GM19468 (cell line): Measurements from ENCODE around the gene CDH2.
"Not testable (repeated sequence)": the region's sequence is repeated elsewhere in the genome, so short reads cannot be mapped to it uniquely, and the experiment has no call there.

ENCODE experiments used
- ATAC-seq: cut with Tn5 transposase; IDR thresholded peaks from one replicate; pipeline ENCODE4 v1.9.1; 2021; ENCODE audit warnings: mild to moderate bottlenecking, moderate library complexity, moderate number of reproducible peaks; ENCODE audit not compliant: unreplicated experiment; ENCODE audit errors: extremely low read depth

The CDH2 gene

DNA sequence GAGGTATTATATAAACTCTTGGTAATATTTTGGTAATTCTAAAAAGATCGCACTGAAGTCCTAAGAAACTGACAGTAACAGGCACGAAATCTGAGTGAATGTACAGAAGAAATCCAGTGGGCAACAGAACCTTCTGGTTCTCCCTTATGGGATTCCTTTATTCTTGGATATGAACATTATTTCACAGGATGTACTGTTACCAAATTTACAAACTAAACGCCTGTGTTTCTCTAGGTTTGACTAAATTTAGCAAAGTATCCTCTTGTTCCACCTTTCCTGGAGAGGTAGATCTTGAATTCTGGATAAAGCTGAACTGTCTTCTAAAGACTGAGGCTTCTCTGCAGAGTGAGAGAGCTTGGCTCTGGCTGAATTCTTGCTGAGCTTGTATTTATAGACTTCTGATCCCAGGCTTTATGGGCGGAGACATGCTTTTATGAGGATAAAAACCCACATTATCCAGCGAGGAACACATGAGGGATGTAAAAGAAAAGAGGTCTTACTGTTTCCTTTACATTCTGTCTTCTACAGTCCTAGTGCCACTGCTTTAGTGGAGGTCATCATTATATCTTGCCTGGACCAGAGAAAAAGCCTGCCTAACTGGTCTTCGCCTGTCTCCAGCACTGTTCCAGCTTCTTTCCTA lies 220.8 kb downstream of the CDH2 start:
- ATAC-seq = no peak

- no peak for ATAC-seq
These were observed 222.7 kb downstream of the CDH2 start for GRCh38 chr18:27954226-27954625.

DNA sequence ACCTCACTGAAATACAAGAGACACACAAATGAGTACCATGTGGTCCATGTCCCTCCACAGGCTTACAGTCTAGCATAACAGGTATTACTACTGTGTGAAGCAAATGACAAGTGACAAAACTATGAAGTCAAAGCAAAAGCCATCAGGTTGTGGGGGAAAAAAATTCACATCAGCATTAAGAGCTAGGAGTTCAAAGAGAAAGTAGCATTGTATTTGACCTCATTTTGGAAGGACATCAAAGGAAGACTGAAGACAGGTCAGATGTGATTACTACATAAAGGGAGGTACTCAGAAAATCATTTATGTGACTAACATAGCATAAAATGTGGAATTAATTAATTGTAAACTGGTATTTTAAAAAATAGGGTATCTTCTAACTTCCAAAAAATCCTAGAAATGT lies 224.2 kb downstream of the CDH2 start:
- no peak for ATAC-seq

- ATAC-seq = no peak
These were observed 226.2 kb downstream of the CDH2 start for GRCh38 chr18:27950648-27951228.

- no peak for ATAC-seq
These were observed 227.9 kb downstream of the CDH2 start for GRCh38 chr18:27948986-27949385.

GRCh38 chr18:27942706-27943105 lies 234.2 kb downstream of the CDH2 start:
- ATAC-seq = no peak

DNA sequence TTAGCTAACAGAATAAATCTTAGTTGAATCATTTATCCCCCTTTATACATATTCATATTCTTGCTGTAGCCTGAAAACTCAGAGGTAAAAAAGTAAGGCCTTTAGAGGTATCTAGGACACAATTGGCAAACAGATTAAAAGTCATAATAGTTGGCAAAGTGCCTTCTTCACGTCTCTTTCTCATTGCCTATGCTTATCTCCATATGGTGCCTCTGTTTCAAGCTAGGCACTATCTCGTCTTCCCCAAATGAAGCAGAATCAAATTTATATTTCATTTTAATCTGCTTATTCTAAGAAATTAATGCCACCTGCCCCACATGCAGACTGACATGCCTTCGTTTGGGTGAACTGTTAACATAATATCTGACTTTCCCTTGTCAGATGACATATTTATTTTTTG lies 245.4 kb downstream of the CDH2 start:
- no peak for ATAC-seq

GRCh38 chr18:27922780-27923179 lies 254.2 kb downstream of the CDH2 start:
- no peak for ATAC-seq

GRCh38 chr18:27921904-27922751 lies 254.8 kb downstream of the CDH2 start:
- ATAC-seq = no peak

DNA sequence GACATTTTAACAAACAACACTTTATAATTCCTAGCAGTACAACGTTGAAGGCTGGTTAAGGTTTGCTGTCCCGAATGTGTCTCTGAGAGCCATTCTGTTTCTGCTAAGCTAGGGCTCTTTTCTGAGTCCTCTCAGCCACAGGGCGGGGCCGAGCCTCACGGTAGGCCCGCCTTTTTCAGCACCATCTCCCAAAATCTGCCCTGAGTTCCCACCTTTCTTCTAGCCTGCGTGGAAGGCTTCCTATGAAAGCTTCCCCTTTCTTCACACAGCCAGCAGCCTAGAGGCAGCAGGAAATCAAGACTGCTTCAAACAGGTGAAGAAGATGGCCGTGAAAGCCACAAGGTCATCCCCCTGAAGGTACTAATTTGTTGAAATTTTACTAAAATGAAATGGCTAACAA lies 255.5 kb downstream of the CDH2 start:
- no peak for ATAC-seq

DNA sequence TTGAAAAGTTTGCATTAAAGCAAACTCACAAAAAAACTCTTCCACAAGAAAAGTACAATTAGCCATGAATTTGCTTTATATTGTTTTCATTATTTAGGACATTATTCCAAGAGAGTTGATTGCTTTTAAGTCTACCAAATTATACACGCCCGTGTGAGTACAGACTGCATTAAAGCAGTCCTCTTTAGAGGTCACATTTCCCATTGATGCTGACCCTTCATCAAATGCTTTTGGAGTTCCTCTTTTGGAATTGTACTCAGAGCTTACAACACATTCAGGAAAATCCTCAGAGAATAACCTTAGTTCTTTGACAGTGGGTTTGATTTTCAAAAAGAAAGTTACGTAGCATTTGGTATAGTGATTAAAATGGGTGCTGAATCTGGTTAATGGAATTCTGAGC lies 256.1 kb downstream of the CDH2 start:
- no peak for ATAC-seq

DNA sequence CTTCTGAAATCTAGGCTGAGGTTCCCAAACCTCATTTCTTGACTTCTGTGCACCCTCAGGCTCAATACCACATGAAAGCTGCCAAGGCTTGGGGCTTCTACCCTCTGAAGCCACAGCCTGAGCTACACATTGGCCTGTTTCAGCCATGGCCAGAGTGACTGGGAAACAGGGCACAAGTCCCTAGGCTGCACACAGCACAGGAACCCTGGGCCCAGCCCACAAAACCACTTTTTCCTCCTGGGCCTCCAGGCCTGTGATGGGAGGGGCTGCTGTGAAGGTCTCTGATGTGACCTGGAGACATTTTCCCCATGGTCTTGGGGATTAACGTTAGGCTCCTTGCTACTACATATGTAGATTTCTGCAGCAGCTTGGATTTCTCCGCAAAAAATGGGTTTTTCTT lies 270.7 kb downstream of the CDH2 start:
- not testable (repeated sequence) for ATAC-seq

GRCh38 chr18:27903906-27904305 lies 273.0 kb downstream of the CDH2 start:
- ATAC-seq = no peak

DNA sequence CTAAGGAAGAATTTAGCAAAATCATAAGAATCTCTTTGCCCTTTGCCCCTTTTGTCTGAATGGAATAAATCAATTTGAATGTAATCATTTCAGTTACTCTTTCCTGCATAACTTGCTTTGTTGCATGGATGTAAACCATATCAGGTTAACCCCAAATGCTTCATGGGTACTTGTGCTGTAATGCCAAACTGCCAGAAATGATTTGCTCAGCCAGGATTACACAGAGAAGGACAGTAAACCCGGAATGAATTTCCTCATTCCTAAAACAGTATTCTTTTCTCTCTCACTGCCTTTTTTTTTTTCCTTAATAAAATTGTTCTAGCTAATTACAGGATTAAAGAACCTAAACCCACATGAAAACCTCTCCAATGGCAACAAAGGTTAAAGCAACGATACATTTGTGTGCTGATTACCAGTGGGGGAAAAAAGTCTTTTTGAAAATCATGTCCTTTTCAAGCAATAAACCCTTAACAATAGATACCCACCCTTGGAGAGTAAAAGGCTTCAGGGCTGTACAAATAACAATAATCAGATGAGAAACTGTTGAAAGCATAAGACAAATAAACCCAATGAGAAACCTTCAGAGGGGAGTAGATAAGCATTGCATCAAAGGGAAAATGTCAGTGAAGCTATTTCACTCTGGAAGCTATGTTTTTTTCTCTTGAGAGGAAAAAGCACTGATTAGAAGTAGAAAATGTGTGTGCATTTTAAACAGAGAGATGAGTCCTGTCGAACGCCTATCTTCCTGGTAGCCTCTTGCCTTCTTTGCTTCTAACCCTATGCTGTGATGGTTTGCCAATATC lies 275.3 kb downstream of the CDH2 start:
- no peak for ATAC-seq
